ENCODE results near the gene C1R. TPM values are rescaled to one million over a fixed set of nuclear protein-coding genes. Genes with fewer than 3 reads are reported as not detected.

Gene C1R
- total and polyA plus RNA-seq, 11 donors, result 42.6 to 343 (median 98.5) TPM

GRCh38 chr12:7129287-7129871 lies 37.1 kb upstream of the C1R start:
- H3K4me3 ChIP-seq, result peak overlapping the region; percentile 50 to 78 (median 64)
- intact Hi-C loops (cut with DNase I), result no loop called here
- H3K27me3 ChIP-seq, result peaks cover 0 to 19% (median 0%) of the 10 kb centered on the region in 9 donors
- TF ChIP-seq POLR2A (IDR thresholded peaks at IDR 0.05), result no peak
- TF ChIP-seq, protein P1, sequence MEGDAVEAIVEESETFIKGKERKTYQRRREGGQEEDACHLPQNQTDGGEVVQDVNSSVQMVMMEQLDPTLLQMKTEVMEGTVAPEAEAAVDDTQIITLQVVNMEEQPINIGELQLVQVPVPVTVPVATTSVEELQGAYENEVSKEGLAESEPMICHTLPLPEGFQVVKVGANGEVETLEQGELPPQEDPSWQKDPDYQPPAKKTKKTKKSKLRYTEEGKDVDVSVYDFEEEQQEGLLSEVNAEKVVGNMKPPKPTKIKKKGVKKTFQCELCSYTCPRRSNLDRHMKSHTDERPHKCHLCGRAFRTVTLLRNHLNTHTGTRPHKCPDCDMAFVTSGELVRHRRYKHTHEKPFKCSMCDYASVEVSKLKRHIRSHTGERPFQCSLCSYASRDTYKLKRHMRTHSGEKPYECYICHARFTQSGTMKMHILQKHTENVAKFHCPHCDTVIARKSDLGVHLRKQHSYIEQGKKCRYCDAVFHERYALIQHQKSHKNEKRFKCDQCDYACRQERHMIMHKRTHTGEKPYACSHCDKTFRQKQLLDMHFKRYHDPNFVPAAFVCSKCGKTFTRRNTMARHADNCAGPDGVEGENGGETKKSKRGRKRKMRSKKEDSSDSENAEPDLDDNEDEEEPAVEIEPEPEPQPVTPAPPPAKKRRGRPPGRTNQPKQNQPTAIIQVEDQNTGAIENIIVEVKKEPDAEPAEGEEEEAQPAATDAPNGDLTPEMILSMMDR (IDR thresholded peaks at IDR 0.05), result no peak
- peaks cover 0 to 29% (median 19%) of the 10 kb centered on the region in 12 donors for H3K4me1 ChIP-seq
- H3K9me3 ChIP-seq, result no peaks in the 10 kb centered on the region
- 6 to 14% (median 8%) methylated on average over 15 to 19 of the region's 19 CpGs for WGBS, 4 donors
- peaks cover 0 to 5% (median 0%) of the 10 kb centered on the region in 9 donors for H3K36me3 ChIP-seq
- peak overlapping the region in 10 of 12 donors; percentile 6 to 70 (median 40) for H3K27ac ChIP-seq
- DNase-seq, result no peak
- no peak for ATAC-seq

GRCh38 chr12:7128681-7129286 lies 36.5 kb upstream of the C1R start, which contains the start of gene RBP5:
TSS of gene RBP5 (minus strand) at chr12:7128889. CDS start at chr12:7128775, 114 bp downstream.
- intact Hi-C loops (cut with DNase I), result no loop called here
- Histone ChIP-seq H3K9me3 (no peaks in the 10 kb centered on the region), H3K36me3 (no peaks in the 10 kb centered on the region), H3K27me3 (peaks cover 0 to 19% (median 0%) of the 10 kb centered on the region in 9 donors), H3K4me3 (peak within 1 kb of the TSS; percentile 50 to 78 (median 64)), H3K4me1 (peaks cover 0 to 29% (median 20%) of the 10 kb centered on the region in 12 donors), H3K27ac (peak within 1 kb of the TSS in 10 of 12 donors; percentile 6 to 70 (median 40))
- 47 to 65% (median 58%) methylated on average over 6 to 7 of the region's 7 CpGs for WGBS, 4 donors
- no peak for DNase-seq
- no peak for ATAC-seq
- no peak for TF ChIP-seq POLR2A (IDR thresholded peaks at IDR 0.05)
- TF ChIP-seq, protein P1 (IDR thresholded peaks at IDR 0.05), result no peak

- H3K27me3 ChIP-seq, result peaks cover 0 to 19% (median 0%) of the 10 kb centered on the region in 9 donors
- ATAC-seq (no peak), DNase-seq (no peak)
- H3K27ac ChIP-seq, result no peak overlapping the region
- H3K36me3 ChIP-seq, result no peaks in the 10 kb centered on the region
- H3K9me3 ChIP-seq, result no peaks in the 10 kb centered on the region
- no peak overlapping the region for H3K4me3 ChIP-seq
- 88 to 96% (median 89%) methylated on average over 16 to 17 of the region's 17 CpGs for WGBS, 4 donors
- intact Hi-C loops (cut with DNase I), result no loop called here
- no peak for TF ChIP-seq POLR2A (IDR thresholded peaks at IDR 0.05)
- TF ChIP-seq, protein P1 (IDR thresholded peaks at IDR 0.05), result no peak
- peaks cover 0 to 36% (median 24%) of the 10 kb centered on the region in 12 donors for H3K4me1 ChIP-seq
Measured at GRCh38 chr12:7127916-7128626, 35.8 kb upstream of the C1R start.

Data from heart left ventricle (tissue), 16 donors.